GM10266 (cell line): ENCODE measurements around the gene RB1.

ENCODE experiments used
- DNase-seq: peaks from one replicate; pipeline ENCODE4 v3.0.0; 2012; ENCODE audit errors: extremely low spot score
- TF ChIP-seq, protein P1 (sequence below): IDR thresholded peaks from 2 replicates; pipeline ENCODE4 v1.5.1; 2012; ENCODE audit warnings: mild to moderate bottlenecking, low read depth; ENCODE audit not compliant: control insufficient read depth, insufficient read depth; ENCODE audit errors: missing control alignments

Gene RB1

DNA sequence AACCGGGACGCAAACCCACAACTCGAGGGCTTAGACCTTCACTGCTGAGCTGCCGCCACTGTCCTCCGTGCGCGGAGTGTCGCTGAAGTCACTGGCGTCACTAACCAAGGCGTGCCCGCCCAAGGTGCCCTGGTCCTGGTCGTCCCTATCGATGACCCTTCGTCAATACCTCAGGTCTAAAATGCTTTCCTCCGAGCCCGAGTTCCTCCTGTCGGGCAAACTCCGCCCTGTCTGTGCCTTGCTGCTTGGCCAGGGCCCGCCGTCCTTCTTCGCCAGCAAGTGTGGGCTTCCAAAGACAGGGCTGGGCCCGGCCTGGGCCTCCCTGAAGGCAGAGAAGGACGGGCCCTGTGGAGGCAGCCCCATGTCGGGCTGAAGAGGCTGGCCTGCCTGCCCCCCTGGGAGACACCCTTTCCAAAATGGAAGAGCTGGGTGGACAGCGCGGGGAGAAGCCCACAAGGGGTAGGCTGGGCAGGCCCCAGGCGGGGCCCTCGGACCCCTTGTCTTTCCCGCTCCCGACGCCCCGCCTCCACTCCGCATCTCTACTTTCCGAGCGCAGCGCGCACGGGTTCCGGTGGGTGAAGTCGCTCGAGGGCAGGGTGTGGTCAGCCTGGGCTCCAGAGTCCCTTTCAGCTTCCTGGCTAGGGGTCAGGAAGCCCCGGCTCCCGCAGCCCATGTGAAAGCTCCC, 13.4 kb downstream of the RB1 start:
- DNase-seq, result no peak
- TF ChIP-seq, protein P1, sequence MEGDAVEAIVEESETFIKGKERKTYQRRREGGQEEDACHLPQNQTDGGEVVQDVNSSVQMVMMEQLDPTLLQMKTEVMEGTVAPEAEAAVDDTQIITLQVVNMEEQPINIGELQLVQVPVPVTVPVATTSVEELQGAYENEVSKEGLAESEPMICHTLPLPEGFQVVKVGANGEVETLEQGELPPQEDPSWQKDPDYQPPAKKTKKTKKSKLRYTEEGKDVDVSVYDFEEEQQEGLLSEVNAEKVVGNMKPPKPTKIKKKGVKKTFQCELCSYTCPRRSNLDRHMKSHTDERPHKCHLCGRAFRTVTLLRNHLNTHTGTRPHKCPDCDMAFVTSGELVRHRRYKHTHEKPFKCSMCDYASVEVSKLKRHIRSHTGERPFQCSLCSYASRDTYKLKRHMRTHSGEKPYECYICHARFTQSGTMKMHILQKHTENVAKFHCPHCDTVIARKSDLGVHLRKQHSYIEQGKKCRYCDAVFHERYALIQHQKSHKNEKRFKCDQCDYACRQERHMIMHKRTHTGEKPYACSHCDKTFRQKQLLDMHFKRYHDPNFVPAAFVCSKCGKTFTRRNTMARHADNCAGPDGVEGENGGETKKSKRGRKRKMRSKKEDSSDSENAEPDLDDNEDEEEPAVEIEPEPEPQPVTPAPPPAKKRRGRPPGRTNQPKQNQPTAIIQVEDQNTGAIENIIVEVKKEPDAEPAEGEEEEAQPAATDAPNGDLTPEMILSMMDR, result no peak

DNA sequence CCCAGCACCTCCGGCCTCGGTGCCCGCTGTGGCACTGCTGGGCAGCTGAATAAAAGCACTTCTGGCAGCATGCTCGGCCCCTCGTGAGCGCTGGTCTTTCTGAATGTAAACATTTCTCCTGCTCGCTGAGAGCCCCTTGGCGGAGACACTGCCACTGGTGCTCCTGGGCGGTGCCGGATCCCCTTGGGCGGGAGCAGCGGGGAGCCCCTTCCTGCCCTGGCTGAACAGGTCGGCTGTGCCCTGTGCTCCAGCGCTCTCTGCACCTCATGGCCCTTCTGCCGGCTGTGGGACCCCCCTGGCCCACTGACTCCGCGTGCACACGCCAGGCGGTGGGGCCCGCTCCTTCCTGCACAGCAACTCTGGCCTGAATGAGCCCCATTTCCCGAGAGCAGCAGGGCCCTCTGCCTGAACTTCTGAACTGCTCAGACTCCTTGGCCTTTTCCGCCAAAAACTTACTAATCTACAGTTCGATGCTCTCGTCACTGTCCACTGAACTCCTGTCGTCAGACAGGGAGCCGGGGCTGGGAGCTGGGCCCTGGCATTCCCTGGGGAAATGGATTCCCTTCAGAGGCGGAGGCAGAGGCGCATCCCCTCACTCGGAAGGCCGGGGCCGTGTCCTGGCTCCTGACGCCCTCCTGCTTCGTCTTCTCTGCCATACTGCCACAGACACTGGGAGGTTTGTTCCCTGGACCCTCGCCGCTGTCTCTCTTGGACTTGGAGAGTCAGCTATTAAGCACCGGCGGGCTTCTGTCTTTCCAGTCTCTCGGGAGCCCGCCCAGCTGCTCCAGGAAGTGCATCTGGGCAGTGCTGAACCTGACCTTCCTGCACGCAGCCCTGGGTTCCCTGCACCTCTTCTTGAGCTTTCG, 14.2 kb downstream of the RB1 start:
- TF ChIP-seq, protein P1, result no peak
- DNase-seq, result no peak

DNA sequence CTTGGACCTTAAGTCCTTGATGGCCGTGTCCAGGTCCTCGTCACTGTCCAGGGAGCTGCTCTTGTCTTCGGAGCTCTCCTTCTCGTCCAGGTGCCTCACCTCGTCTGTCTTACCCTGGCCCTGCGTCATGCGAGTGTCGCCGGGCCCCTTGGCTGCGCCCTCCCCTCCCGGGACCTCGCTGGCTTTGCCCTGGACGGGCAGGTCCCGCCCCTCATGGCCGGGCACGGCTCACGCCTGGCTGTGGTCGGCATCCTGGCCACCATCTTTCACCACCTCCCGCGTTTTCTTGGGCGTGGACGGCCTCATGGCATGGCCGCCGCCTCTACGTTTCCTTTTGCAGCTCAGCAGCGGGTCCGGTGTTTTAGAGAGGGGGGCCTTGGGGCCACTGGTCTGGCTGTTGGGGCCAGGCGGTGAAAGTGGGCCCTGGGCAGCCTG, 14.8 kb downstream of the RB1 start:
- TF ChIP-seq, protein P1, result no peak
- no peak for DNase-seq

DNA sequence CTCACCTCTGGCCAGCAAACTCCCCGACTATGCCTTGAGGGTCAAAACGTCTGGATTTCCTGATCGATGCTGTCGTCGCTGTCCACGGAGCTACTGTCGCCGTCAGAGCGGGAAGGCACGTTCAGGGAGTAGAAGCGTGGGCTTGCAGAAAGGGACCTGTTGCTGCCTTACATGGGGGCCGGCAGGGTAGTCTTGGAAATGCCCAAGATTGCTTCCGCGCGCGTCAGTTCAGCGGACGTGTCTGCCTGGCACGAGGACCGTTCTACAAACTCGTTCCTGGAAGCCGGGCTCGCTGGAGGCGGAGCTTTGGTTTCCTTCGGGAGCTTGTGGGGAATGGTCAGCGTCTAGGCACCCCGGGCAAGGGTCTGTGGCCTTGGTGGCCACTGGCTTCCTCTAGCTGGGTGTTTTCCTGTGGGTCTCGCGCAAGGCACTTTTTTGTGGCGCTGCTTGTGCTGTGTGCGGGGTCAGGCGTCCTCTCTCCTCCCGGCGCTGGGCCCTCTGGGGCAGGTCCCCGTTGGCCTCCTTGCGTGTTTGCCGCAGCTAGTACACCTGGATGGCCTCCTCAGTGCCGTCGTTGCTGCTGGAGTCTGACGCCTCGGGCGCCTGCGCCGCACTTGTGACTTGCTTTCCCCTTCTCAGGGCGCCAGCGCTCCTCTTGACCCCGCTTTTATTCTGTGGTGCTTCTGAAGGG, 15.4 kb downstream of the RB1 start:
- TF ChIP-seq, protein P1, result no peak
- DNase-seq, result no peak

DNA sequence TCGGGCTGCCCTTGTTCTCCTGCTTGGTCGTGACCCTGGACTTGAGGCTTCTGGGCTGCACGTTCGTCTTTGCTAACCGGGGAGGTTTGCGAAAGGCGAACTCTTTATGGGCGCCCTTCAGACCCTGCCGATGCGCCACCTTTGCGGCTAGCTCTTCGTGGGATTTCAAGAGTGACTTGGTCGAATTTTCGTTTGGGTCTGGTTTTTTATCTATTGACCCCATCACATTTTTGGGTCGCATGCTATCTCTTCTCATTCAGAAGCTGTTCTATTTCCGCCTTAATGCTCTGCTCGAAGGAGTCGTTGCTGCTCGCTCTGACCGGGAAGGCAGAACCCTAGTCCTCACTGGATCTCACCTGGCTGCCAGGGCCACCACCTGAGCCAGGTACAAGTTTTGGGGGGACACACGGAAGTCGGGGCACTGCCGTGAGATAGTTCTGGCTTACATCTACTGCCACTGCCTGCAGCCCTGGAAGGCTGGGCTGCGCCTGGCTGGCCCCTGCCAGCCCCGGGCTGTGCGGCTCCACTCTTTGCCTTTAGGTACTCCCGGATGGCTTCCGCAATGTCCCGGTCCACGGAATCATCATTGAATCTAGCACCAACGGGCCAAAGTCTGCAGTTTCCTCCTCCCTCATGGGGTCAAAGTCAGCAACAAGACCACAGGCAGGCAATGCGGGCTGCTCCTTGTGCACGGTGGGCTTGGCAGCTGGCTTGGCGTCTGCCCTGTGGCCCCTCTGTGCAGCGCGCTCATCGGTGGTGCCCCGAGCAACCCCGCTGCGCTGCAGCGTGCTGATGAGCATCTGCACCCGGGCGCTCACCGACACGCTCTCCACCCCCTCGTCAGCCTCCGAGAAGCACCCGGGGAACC, 16.2 kb downstream of the RB1 start:
- DNase-seq, result no peak
- TF ChIP-seq, protein P1, result no peak

DNA sequence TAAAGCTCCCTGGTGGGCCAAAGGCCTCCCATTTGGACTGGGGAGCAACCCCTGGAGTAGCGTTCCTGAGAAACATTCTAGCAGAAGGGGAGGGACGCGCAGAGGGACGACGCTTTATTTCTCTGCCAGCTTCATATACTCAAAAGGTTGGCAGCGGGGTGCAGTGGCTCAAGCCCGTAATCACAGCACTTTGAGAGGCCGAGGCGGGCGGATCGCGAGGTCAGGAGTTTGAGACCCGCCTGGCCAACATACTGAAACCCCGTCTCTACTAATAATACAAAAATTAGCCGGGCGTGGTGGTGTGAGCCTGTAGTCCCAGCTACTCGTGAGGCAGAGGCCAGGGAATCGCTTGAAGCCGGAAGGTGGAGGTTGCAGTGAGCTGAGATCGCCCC, 16.8 kb downstream of the RB1 start:
- TF ChIP-seq, protein P1, result no peak

More for the DNA sequence above, 16.8 kb downstream of the RB1 start:
- DNase-seq, result no peak
